HG02970 (cell line): ENCODE data around the gene GET3.
"Not testable (repeated sequence)": the region's sequence is repeated elsewhere in the genome, so short reads cannot be mapped to it uniquely, and the experiment has no call there.

Source experiments
- ATAC-seq: cut with Tn5 transposase; IDR thresholded peaks from one replicate; pipeline ENCODE4 v1.9.1; 2021; ENCODE audit warnings: mild to moderate bottlenecking, moderate library complexity, moderate number of reproducible peaks; ENCODE audit not compliant: unreplicated experiment, low FRiP score

Gene GET3

DNA sequence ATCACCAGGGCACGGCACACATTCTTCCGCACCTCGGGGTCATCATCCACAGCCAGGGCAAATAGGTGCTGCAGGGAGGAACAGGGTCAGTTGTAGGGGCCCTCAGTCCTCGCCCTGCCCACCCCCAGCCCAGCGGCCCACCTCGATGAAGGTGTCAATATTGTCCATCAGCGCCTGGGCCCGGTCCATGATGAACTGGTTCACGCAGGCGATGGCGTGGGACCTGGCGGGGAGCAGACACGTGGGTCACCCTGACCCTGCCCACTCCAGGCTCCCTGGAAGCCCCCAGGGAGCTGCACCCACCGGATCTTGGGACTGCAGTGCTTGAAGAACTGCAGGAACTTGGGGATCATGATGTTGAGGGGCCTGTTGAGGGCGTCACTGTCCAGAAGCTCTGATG, 22.2 kb upstream of the GET3 start:
- ATAC-seq = no peak

DNA sequence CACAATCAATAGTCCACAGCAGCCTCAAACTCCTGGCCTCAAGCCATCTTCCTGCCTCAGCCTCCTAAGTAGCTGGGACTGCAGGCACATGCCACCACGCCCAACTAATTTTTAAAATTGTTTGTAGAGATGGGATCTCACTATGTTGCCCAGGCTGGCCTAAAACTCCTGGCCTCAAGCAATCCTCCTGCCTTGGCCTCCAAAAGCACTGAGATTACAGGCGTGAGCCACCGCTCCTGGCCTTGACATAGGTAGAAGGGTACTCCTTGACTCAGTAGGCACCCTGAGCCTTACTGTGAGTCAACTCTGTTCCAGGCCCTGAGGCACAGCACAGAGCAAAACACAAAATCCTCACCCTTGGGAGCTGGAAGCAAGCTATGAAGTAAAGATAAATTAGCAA, 21.4 kb upstream of the GET3 start:
- ATAC-seq = no peak

DNA sequence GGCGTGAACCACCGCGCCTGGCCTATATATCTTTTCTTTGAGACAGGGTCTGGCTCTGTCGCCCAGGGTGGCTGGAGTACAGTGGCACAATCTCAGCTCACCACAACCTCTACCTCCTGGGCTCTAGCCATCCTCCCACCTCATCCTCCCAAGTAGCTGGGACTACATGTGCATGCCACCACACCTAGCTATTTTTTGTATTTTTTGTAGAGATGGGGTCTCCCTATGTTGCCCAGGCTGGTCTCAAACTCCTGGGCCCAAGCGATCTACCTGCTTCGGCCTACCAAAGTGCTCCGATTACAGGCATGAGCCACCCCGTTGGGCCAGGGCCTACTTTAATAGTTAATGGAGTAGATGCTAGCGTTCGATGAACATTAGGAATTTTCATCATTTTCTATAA, 17.0 kb upstream of the GET3 start:
- ATAC-seq = no peak

DNA sequence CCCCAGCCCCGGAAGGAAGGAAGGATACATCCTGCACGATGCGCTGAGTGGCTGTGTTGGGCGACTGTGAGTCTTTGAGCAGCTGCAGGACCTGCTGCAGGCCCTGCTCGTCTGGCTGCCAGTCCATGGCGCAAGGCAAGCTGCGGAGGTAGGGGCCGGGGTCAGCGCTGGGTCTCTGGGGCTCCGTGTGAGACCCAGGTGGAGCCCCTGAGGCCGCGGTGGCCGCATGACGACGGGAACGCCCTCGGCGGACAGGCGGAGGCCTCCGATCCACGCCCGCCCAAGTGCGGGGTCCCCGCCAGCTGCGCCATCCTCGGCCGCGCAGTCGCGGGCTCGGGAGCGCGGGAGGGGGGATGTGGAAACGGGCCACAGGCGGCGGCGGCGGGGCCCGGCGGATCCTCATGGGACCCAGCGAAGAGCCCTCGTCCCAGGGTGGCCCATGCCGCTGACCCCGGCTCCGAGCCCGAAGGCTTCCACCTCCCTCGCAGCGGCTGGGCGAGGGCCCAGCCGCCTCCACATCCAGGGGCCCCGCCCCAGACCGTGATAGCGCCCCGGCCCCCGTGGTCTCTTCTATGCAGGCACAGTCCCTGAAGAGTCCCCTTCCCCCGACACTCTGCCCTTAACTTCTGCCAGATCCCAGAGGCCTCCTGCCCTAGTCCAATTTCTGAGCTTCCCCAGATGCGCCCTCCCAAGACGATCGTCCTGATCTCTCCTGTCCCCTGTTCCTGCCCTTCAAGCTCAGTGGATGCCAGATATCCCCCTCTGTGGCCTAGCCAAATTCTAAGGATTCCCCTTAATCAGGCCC, 16.2 kb upstream of the GET3 start:
- ATAC-seq = no peak

DNA sequence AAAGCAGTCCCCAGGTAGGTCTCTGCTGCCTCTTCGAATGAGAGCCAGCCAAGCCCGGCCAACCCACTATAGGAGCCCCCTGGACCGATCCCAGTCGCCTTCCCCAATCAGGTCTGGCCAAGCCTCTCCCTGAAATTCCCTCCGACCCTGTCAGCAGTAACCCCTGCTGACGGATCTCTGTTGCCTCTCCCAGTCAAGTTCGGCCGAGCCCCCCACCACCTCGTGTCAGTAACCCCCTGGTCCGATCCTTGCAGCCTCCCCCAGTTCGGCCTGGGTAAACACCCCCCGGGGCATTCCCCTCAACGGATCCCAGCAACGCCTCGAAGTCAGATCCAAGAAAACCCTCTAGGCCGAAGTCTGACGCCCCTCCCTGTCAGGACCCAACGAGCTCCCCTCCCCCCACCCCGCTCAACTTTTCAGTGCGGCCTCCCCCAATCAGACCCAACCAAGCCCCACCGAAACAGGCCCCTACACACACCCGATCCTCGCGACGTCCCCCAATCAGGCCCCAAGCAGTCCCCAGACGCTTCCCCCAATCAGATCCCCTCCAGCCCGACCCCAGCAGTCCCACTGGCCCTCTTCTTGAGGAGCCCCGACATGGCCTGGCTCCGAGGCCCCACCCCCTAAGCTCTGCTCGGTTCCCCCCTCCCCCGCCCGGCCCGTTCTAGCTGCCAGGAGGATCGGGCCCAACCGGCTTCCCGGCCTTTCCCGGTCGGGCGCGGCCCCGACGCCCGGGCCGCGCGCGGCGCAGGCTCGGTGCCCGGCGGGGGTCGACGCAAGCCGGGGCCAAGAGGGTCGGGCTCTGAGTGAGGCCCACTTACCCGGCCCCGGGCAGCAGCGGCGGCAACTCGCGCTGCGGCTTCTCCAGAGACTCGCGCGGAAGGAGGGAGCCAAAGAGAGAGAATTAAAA, 15.4 kb upstream of the GET3 start:
- ATAC-seq = peak; percentile 22

DNA sequence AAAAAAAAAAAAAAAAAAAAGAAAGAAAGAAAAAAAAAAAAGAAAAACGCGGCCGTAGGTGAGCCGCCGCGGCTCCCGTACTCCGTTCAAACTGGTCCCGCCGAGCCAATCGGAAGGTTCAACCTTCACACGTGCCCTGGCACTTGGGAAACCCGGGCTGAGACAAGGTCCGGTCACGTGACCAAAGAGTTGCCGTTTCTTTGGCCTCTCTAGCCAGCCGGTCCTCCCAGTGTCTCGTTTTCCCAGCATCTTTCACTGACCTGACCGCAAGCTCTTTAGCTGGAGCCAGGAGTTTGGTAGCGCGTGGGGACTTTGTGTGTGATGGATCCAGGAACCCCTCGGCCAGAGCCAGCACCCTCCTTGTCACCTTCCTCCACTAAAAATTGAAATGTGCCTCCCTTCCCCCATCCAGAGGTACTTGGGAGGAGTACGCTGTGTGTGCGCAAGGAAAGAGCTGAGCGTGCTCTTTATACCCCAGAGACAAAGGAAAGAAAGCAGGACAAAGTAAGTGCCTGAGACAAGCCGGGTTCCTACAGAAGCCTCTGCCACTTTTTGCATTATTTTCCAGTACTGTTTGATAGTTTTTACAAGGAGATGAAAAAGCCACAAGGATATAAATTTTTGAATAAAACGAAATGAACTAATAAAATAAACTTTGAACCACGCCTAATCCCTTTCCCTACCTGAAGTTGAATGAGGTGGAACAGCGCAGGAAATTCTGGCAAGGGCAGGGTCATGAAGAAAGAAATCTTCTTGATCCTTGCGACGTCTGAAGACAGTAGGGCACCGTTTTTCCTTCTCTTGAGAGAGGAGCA, 14.5 kb upstream of the GET3 start:
- peak; percentile 89 for ATAC-seq

DNA sequence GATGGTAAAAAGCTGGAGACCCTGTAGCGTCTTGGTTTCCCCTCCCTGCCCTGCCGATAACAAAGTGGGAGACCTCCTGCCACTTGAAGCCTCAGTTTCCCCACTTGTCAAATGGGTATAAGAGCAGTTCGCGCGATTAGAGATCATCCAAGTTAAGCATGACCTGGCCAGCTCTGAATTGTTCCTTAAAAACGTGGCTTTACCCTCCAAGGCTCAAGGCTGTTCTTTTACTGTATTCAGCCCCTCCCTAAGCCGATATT, 14.0 kb upstream of the GET3 start:
- ATAC-seq = no peak

DNA sequence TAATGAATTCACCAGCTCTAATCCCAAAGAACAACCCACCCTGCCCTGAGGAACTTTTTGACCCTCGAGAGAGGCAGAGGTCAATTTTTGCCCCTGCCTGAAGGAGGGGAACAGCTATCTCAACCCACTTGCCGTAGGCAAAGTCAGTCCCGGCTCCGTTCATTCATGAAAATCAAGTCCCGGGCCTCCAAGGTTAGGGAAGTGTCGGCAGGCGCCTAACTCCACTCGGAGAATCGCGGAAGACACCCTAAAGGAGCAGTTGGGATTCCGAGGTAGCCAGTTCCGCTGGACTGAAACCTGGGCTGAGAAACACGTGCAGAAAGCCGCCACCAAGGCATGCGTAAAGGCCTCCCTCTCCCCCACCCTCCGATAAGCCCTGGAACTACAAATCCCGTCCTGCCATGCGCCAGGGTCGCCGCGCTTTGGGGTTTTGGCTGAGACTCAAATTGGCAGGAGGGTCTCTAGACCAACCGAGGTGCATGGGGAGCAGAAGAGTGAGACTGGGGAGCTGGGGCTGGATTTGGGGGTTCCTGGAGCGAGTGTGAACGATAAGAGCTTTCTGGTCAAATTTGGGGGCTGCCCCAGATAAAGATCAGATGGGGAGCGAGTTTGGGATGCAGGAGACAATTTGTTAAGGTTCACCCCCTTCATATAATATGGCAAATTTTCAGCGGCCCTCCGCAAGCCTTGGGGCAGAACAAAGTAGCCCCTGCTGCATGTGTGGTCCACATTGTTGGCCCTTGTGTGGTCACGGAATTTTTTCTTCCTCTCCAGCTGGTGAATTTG, 13.5 kb upstream of the GET3 start, which contains the start of gene TNPO2:
TNPO2 (minus strand) TSS at position 292 of the 786 bp plus-strand sequence. CDS start 2,955 bp downstream, outside the sequence.
- ATAC-seq = no peak

DNA sequence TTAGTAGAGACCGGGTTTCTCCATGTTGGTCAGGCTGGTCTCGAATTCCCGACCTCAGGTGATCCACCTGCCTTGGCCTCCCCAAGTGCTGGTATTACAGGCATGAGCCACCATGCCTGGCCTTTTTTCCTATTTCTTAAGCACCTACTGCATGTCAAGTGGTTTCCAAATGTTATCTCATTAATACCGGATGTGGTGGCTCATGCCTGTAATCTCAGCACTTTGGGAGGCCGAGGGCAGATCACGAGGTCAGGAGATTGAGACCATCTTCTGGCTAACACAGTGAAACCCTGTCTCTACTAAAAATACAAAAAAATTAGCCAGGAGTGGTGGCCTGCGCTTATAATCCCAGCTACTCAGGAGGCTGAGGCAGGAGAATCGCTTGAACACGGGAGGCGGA, 11.7 kb upstream of the GET3 start:
- not testable (repeated sequence) for ATAC-seq

DNA sequence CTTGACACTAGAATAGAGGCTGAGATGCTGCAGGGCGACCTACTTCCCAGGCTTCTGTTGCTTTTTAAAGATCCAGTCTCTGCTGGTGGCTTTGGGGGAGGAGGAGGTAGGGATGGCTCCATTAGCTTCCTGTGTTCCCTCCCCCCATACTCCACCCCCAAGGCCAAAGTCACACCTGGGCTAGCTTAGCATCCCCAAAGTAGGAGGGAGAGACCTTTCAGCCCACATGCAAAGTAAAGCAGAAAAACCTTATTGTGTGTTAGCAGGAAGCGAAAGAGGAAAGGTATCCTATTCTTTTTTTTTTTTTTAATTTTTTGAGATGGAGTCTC, 10.3 kb upstream of the GET3 start:
- no peak for ATAC-seq

DNA sequence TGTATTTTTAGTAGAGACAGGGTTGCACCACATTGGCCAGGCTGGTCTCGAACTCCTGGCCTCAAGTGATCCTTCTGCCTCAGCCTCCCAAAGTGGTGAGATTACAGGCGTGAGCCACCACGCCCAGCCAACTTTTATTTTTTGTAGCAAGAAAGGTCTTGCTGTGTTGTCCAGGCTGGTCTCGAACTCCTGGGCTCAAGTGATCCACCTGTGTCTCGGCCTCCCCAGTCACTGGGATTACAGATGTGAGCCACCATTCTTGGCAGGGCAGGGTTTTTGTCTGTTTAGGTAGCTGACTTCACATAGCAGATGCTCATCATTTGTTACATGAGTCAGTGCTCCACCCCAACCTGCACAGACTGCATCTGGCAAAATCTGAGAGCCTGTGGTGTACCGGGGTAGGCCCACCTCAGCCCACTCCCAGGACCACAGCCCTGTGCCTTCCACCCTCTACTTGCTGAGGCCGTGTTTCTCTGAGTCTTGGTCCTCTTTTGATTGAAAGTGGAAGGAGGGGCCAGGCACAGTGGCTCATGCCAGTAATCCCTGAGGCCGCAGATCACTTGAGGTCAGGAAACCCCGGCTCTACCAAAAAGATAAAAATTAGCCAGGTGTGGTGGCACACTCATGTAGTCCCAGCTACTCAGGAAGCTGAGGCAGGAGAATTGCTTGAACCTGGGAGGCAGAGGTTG, 9.4 kb upstream of the GET3 start:
- no peak for ATAC-seq

DNA sequence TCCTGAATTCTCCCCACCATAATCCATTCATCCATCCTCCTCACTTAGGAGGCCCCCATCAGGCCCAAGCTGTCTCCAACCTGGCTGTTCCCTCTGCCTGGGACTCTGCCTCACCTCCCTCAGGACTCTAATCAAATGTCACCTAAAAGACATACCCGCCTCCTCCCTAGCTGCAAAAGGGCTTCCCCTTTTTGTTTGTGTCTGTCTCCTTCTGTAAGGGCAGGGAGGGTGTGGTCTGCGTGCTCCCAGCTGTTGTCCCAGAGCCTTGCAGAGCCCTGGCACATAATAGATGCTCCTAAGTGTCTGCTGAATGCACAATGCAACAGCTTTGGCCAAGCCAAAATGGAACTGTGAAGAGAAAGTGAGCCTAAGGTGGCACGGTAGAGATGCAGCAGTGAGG, 7.2 kb upstream of the GET3 start:
- no peak for ATAC-seq

DNA sequence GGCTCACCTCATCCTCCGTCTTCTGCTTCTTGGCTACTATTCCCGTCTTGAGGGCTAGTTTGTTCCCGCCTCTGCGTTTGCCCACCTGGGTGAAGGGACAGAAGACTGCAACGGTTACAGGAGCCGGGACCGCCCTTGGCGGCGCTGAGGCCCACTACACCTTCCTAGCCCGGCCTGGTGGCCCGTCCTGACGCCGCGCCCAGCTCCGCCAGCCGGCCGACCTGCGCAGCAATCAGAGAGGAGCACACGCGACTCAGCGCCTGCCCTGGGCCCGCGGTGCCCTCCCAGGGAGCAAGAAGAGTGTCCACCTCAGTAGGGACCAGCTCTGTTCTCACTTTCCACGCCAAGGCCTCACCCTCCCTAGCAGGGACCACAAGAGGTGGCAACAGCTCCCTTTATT, 6.0 kb upstream of the GET3 start:
- no peak for ATAC-seq

DNA sequence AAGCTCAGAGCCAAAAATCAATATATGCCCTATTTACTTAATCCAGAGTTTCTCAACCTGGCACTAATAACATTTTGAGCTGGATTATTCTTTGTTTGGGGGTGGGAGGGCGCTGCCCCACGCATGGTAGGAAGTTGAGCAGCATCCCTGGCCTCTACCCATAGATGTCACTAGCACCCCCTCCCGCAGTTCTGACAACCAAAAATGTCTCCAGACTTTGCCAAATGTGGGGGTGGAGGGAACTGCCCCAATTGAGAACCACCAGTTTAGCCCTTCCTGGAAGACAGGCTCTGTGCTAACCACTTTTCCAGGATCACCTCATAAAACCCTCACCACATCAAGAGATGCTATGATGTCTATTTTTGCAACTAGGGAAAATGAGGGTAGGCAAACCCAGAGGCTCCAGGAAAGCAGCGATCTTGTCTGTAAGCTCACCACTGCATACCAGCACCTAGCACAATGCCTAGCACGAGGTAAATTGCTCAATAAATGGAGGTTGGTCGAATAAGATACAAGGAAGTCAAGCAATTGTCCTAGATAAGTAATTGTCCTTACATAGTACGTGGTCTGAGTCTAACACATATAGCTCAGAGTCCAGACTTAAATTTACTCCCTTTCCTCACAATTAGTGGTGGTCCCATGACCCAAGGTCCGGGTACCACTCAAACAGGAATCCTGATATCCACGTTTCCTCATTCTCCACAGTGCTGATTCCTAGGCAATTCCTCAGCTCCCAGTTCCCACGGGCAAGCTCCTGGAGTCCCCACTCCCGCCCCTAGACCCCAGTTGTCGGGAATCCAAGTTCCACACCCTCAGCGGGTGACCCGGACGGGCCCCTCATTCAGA, 3.7 kb upstream of the GET3 start:
- ATAC-seq = no peak

DNA sequence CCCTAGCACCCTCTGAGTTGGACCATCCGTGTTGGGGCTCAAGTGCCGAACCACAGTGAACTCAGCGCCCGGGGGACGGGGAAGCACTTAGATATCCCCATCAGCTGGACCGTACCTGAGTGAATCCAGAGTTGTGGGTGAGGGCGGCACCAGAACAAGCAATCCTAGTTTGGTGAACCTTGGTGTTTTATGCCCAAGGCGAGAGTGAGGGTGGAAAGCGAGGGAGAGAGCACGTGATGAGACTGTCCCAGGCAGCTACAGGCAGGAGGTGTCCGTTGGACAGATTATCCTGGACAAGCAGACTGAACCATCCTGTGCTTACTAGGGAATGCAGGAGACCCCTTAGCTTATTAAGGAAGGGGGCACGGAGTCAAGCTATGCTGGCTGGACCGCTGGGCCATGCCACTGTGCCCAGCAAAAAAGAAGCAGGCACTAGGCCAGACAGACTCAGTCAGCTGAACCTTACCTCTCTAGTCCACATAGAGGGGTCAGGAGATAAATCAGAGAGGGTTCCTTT, 596 bp downstream of the GET3 start:
- ATAC-seq = no peak

DNA sequence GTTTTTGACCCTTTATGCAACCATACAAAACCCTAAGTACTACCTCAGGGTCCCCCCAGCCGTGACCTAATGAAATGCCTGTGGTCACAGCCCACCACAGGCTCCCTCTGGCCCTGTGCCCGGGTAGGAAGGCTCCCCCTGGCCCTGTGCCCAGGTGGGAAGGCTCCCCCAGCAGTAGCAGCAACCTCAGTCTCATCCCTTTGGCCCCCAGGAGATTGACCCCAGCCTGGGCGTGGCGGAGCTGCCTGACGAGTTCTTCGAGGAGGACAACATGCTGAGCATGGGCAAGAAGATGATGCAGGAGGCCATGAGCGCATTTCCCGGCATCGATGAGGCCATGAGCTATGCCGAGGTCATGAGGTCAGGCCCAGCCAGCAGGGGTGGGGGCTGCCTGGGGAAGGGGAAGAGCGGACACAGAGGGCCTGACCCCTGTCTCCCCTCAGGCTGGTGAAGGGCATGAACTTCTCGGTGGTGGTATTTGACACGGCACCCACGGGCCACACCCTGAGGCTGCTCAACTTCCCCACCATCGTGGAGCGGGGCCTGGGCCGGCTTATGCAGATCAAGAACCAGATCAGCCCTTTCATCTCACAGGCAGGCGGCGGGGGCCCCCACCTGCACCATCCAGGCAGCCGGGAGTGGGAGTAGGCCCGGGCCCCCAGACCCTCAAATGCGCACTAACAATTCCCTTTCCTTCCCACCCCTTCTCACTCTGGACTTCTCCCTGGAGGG, 8.0 kb downstream of the GET3 start:
- no peak for ATAC-seq

DNA sequence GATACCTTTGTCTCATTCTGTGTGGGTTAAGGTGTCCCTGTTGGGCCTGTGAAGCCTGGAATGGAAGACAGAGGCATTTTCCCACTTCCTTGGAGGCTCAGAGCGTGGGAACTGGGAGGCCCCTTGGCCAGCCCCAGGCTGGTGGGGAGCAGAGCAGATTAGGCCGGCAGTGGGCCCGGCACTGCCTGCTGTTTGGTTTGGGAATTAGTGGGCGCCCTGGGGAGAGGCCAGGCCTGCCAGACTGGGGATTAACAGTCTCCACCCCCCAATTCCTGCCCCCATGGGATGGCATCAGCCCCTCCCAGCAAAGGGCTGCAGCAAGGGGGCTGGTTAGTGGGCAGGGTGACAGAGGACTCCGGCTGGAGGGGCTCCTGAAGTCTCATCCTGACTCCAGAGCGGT, 11.2 kb downstream of the GET3 start:
- no peak for ATAC-seq

DNA sequence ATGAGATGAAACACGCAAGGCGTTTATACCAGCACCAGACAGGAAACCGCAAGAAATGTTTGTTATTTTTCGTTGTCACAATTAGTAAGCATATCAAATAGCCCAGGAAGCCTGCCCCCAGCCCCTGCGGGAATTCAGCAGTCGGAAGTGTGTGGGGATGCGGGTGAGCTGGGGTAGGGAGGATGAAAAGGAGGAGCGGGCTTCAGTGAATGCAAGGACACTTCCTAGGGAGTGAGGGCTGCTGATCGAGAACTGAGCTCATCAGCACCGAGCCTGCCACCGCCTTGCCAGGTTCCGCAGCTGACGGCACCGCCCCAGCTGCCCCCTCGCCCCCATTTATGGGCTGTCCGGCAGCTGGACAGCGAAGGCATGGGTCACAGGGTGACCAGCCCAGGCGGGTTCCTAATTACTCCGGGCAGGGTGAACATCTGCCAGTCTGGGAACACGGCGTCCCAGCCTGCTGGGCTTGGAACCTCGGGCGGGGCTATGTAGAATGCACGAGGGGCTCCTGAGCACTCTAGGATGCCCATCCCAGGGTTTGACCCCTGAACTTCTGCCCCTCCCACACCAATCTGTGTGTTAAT, 12.7 kb downstream of the GET3 start:
- ATAC-seq = no peak
